ENCODE measurements around the gene GDI2. TPM values are rescaled to one million over a fixed set of nuclear protein-coding genes. Genes with fewer than 3 reads are reported as not detected.

The GDI2 gene
- total and polyA plus RNA-seq, 2 of the 13 experiments (the other 11 are each of a cell fraction or from before 2014, with no cell fraction given) = 153 to 477 TPM

GRCh38 chr10:5814110-5815107, 1.2 kb upstream of the GDI2 start (continued):
- TF ChIP-seq ZBTB4 (CRISPR knock-in tag; IDR thresholded peaks at IDR 0.05; ENCODE audit: borderline replicate concordance) (no peak), SYNCRIP (IDR thresholded peaks at IDR 0.05; ENCODE audit: insufficient read depth, low read depth, low read length) (no peak), NCOA1 (CRISPR knock-in tag; IDR thresholded peaks at IDR 0.05) (no peak), ZBTB20 (CRISPR knock-in tag; IDR thresholded peaks at IDR 0.05; ENCODE audit: borderline replicate concordance, low read depth) (peak; percentile 3; the same call in 1 of the 2 replicates), ZNF549 (CRISPR knock-in tag; IDR thresholded peaks at IDR 0.05) (no peak), KAT7 (CRISPR knock-in tag; IDR thresholded peaks at IDR 0.05; ENCODE audit: borderline replicate concordance) (no peak), KDM5B (CRISPR knock-in tag; IDR thresholded peaks at IDR 0.05; ENCODE audit: borderline replicate concordance) (no peak), SIN3B (IDR thresholded peaks at IDR 0.05; ENCODE audit: low read length) (0 out of 2 replicates have a peak, but pooled peaks have one; percentile 8), ETV6 (CRISPR knock-in tag; conservative IDR thresholded peaks at IDR 0.05) (no peak), KDM5A (IDR thresholded peaks at IDR 0.05; ENCODE audit: borderline replicate concordance, low read length) (0 out of 2 replicates have a peak, but pooled peaks have one; percentile 11), HMGA1 (CRISPR knock-in tag; conservative IDR thresholded peaks at IDR 0.05) (no peak), TBX2 (CRISPR knock-in tag; IDR thresholded peaks at IDR 0.05; ENCODE audit: borderline replicate concordance) (no peak; the same call in 1 of the 2 replicates), TEAD2 (CRISPR knock-in tag; IDR thresholded peaks at IDR 0.05) (no peak), BCL3 (CRISPR knock-in tag; IDR thresholded peaks at IDR 0.05) (no peak), GATAD1 (CRISPR knock-in tag; IDR thresholded peaks at IDR 0.05) (no peak; the same call in 1 of the 2 replicates), ZNF34 (CRISPR knock-in tag; IDR thresholded peaks at IDR 0.05; ENCODE audit: borderline replicate concordance) (no peak), ZNF788 (CRISPR knock-in tag; IDR thresholded peaks at IDR 0.05; ENCODE audit: borderline replicate concordance) (no peak), MTA1 (CRISPR knock-in tag; IDR thresholded peaks at IDR 0.05; ENCODE audit: borderline replicate concordance) (no peak), SCMH1 (CRISPR knock-in tag; IDR thresholded peaks at IDR 0.05; ENCODE audit: borderline replicate concordance) (no peak), MED13 (CRISPR knock-in tag; IDR thresholded peaks at IDR 0.05) (no peak), ARNT (IDR thresholded peaks at IDR 0.05) (no peak)
